Upper lobe of left lung (tissue), 6 donors: ENCODE measurements around the gene LRBA. TPM values are rescaled to one million over a fixed set of nuclear protein-coding genes. Genes with fewer than 3 reads are reported as not detected.

Experiments used
- ATAC-seq, 2 donors: fragments of 200-7000 bp; cut with Tn5 transposase; one replicate each; pipeline ENCODE4 v1.9.1; 2022; ENCODE audit warnings: mild to moderate bottlenecking in 2 of 2, moderate library complexity in 2 of 2; ENCODE audit not compliant: low FRiP score in 2 of 2
- DNase-seq, 2 donors: peaks; one replicate each; pipeline ENCODE4 v3.0.0-alpha.2; 2019 to 2020
- H3K27ac ChIP-seq, 4 donors: fragments of 200-600 bp; sonication (generic); one replicate each; pipeline ENCODE4 v1.5.1; 2016 to 2019
- H3K27me3 ChIP-seq, 4 donors: fragments of 200-600 bp; sonication (generic); one replicate each; pipeline ENCODE4 v1.5.1; 2017 to 2019
- H3K36me3 ChIP-seq, 4 donors: fragments of 200-600 bp; sonication (generic); one replicate each; pipeline ENCODE4 v1.5.1; 2016 to 2019
- H3K4me1 ChIP-seq, 4 donors: fragments of 200-600 bp; sonication (generic); one replicate each; pipeline ENCODE4 v1.5.1; 2018 to 2019
- H3K4me3 ChIP-seq, 4 donors: fragments of 200-600 bp; sonication (generic); one replicate each; pipeline ENCODE4 v1.5.1; 2017 to 2019; ENCODE audit warnings: mild to moderate bottlenecking in 2 of 4, moderate library complexity in 1 of 4
- H3K9me3 ChIP-seq, 4 donors: fragments of 200-600 bp; sonication (generic); one replicate each; pipeline ENCODE4 v1.5.1; 2018 to 2019
- EP300 ChIP-seq, 4 donors: sonication (generic); formaldehyde crosslinking; IDR thresholded peaks; one replicate each; pipeline ENCODE4 v1.5.1; 2017; ENCODE audit warnings: antibody characterized with exemption in 4 of 4, control low read depth in 2 of 4
- POLR2A ChIP-seq, 4 donors: fragments of 450-650 bp; IDR thresholded peaks; one replicate each; pipeline ENCODE4 v1.5.1; 2016 to 2017; ENCODE audit warnings: antibody characterized with exemption in 4 of 4, mild to moderate bottlenecking in 2 of 4
- POLR2AphosphoS5 ChIP-seq, 2 donors: sonication (generic); formaldehyde crosslinking; IDR thresholded peaks; one replicate each; pipeline ENCODE4 v1.5.1; 2017; ENCODE audit warnings: antibody characterized with exemption in 2 of 2
- WGBS, 2 donors: methylation state at CpG; one replicate each; pipeline ENCODE4 v1.1.5; 2017 to 2018; 5-methylcytosine and 5-hydroxymethylcytosine counted together
- total RNA-seq, 6 donors: library from RNA; depleted of rRNA in 4 of 6; stranded (reverse); fragments of >200 nt in 4 of 6; gene quantifications; one replicate each; pipeline versions ENCODE4 v1.1.0 to v1.2.1, GENCODE V29; 2016 to 2021
- TF ChIP-seq, protein P1 (sequence below), 6 experiments: fragments of 450-650 bp in 4 of 6; fragments of 200-600 bp in 2 of 6; sonication (generic) in 2 of 6; IDR thresholded peaks; one replicate each; pipeline ENCODE4 v1.5.1; 2016 to 2019; ENCODE audit warnings: antibody characterized with exemption in 6 of 6
- donor health status: DM: no; HTN: no; CAD: no; lungs with moderate emphysema.
- donor health status: DM: no; HTN: yes; CAD: no; lungs with severe emphysema.

The LRBA gene
- total RNA-seq, 6 donors from 2014 or later: 34.7 to 139 (median 56.4) TPM

DNA sequence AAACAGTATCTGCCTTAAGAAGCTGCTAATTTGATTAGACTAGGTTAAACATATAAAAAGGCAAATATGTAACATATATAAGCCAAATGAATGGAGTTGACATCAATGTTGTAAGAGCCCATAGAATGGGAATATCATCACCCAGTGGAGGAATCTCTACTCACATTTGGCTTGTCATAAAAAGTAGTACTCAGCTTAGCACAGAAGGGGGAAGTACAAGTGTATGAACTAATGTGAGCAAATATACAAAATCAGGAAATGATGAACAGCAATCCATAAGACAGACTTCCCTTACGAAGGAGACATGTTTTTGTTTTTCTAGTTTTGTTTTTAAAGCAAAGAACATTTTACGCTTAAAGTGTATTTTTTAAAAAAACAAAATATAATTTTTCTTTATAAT is 358.2 kb downstream of the LRBA start:
- ATAC-seq (no peak), DNase-seq (no peak)
- H3K27me3 ChIP-seq: no peaks in the 10 kb centered on the region
- no peaks in the 10 kb centered on the region for H3K36me3 ChIP-seq
- no peak overlapping the region for H3K27ac ChIP-seq
- no peak overlapping the region for H3K4me3 ChIP-seq
- no peak for TF ChIP-seq POLR2AphosphoS5 (IDR thresholded peaks at IDR 0.05)
- TF ChIP-seq POLR2A (IDR thresholded peaks at IDR 0.05): no peak
- TF ChIP-seq, protein P1, sequence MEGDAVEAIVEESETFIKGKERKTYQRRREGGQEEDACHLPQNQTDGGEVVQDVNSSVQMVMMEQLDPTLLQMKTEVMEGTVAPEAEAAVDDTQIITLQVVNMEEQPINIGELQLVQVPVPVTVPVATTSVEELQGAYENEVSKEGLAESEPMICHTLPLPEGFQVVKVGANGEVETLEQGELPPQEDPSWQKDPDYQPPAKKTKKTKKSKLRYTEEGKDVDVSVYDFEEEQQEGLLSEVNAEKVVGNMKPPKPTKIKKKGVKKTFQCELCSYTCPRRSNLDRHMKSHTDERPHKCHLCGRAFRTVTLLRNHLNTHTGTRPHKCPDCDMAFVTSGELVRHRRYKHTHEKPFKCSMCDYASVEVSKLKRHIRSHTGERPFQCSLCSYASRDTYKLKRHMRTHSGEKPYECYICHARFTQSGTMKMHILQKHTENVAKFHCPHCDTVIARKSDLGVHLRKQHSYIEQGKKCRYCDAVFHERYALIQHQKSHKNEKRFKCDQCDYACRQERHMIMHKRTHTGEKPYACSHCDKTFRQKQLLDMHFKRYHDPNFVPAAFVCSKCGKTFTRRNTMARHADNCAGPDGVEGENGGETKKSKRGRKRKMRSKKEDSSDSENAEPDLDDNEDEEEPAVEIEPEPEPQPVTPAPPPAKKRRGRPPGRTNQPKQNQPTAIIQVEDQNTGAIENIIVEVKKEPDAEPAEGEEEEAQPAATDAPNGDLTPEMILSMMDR (IDR thresholded peaks at IDR 0.05): no peak
- TF ChIP-seq EP300 (IDR thresholded peaks at IDR 0.05): no peak
- H3K9me3 ChIP-seq: no peaks in the 10 kb centered on the region
- H3K4me1 ChIP-seq: no peaks in the 10 kb centered on the region
- 75 to 77% methylated on average over 2 of the region's 2 CpGs for WGBS, 2 donors

GRCh38 chr4:150650751-150651150 is 364.3 kb downstream of the LRBA start:
- H3K27ac ChIP-seq: no peak overlapping the region
- no peak overlapping the region for H3K4me3 ChIP-seq
- TF ChIP-seq POLR2A (IDR thresholded peaks at IDR 0.05) (no peak), EP300 (IDR thresholded peaks at IDR 0.05) (no peak), POLR2AphosphoS5 (IDR thresholded peaks at IDR 0.05) (no peak)
- TF ChIP-seq, protein P1 (IDR thresholded peaks at IDR 0.05): no peak
- H3K4me1 ChIP-seq: no peaks in the 10 kb centered on the region
- ATAC-seq (no peak), DNase-seq (no peak)
- no peaks in the 10 kb centered on the region for H3K9me3 ChIP-seq
- no peaks in the 10 kb centered on the region for H3K27me3 ChIP-seq
- 91 to 95% methylated on average over 1 of the region's 1 CpG for whole genome bisulfite sequencing, 2 donors
- H3K36me3 ChIP-seq: no peaks in the 10 kb centered on the region

GRCh38 chr4:150648123-150648522 is 367.0 kb downstream of the LRBA start:
- TF ChIP-seq POLR2AphosphoS5 (IDR thresholded peaks at IDR 0.05) (no peak), POLR2A (IDR thresholded peaks at IDR 0.05) (no peak), EP300 (IDR thresholded peaks at IDR 0.05) (no peak)
- TF ChIP-seq, protein P1 (IDR thresholded peaks at IDR 0.05): no peak
- WGBS, 2 donors: 85 to 87% methylated on average over 3 of the region's 3 CpGs
- DNase-seq: no peak

DNA sequence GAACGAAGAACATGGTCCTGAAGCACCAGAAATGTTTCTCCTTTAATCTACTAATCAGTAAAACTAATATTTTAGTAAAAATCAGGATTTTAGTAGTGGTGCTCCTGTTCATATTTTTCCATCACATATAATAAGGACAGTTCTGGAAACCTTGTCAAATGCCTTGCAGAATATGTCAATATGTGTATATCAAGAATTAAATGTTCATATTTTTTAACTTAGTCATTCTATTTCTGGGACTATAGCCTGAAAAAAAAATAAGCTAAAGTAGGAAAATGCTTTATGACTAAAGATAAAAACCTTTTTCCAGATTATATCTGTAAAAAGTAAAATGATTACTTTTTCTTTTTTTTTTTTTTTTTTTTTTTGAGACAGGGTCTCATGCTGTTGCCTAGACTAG is 368.1 kb downstream of the LRBA start:
- DNase-seq (no peak), ATAC-seq (no peak)
- TF ChIP-seq, protein P1 (IDR thresholded peaks at IDR 0.05): no peak
- TF ChIP-seq POLR2A (IDR thresholded peaks at IDR 0.05): no peak
- TF ChIP-seq EP300 (IDR thresholded peaks at IDR 0.05): no peak
- no peak for TF ChIP-seq POLR2AphosphoS5 (IDR thresholded peaks at IDR 0.05)
- Histone ChIP-seq H3K4me3 (no peak overlapping the region), H3K27ac (no peak overlapping the region), H3K36me3 (no peaks in the 10 kb centered on the region), H3K9me3 (no peaks in the 10 kb centered on the region), H3K4me1 (no peaks in the 10 kb centered on the region), H3K27me3 (no peaks in the 10 kb centered on the region)
- WGBS, 2 donors: 87 to 97% methylated on average over 1 of the region's 1 CpG

More at GRCh38 chr4:150648123-150648522, 367.0 kb downstream of the LRBA start:
- Histone ChIP-seq H3K9me3 (no peaks in the 10 kb centered on the region), H3K36me3 (no peaks in the 10 kb centered on the region), H3K27ac (no peak overlapping the region), H3K4me1 (no peaks in the 10 kb centered on the region), H3K4me3 (no peak overlapping the region), H3K27me3 (no peaks in the 10 kb centered on the region)
- no peak for ATAC-seq

DNA sequence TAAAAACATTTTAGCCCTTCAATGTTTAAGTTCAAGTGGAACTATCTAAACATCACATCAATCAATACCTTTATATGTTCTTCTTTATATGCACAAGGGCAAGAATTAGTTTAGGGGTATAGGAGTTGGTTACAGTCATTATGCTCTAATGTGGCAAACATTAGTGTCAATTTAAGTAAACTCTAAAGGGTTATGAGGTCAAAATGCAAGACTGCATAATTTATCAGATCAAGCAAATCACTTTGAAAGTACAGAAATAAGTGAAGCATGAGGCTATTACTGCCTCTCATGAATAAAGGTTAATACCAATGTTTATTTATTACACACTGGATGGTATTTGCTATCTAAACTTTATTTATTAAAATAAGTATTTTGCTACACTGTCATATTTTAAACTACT is 373.5 kb downstream of the LRBA start:
- TF ChIP-seq EP300 (IDR thresholded peaks at IDR 0.05): no peak
- TF ChIP-seq, protein P1 (IDR thresholded peaks at IDR 0.05): no peak
- DNase-seq (no peak), ATAC-seq (no peak)
- Histone ChIP-seq H3K36me3 (no peaks in the 10 kb centered on the region), H3K9me3 (no peaks in the 10 kb centered on the region), H3K27ac (no peak overlapping the region), H3K27me3 (no peaks in the 10 kb centered on the region), H3K4me3 (no peak overlapping the region), H3K4me1 (no peaks in the 10 kb centered on the region)
